ENCODE measurements around the gene DCXR.

DNA sequence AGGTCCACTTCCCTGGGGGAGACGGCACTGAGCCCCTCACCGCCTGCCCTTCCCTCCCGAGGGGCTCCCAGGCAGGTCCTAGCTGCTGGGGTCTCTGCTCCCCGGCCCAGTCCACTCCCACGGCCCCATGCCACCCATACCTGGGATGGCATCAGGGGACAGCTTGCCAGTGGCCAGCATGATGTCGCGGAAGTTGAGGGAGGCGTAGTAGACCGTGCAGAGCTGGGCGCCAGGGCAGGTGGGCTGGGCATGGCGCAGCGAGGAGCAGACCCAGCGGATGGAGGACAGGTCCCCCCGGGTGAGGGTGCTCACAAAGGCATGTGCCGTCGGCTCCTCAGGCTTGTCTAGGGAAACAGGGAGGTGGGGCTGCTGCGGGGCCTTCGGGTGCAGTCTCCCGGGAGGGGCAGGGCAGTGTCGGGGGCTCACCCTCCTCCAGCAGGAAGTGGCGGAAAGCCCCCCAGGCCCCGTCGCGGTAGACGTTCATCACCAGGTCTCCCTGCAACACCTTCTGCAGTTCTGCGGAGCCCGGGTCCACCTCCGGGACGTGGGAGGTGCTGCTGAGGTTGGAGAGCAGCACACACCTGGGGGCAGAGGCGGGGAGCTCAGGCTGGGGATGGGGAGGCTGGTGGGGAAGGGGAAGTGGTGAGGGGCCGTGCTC lies 47.0 kb upstream of the DCXR start:
- TF ChIP-seq, protein P1, sequence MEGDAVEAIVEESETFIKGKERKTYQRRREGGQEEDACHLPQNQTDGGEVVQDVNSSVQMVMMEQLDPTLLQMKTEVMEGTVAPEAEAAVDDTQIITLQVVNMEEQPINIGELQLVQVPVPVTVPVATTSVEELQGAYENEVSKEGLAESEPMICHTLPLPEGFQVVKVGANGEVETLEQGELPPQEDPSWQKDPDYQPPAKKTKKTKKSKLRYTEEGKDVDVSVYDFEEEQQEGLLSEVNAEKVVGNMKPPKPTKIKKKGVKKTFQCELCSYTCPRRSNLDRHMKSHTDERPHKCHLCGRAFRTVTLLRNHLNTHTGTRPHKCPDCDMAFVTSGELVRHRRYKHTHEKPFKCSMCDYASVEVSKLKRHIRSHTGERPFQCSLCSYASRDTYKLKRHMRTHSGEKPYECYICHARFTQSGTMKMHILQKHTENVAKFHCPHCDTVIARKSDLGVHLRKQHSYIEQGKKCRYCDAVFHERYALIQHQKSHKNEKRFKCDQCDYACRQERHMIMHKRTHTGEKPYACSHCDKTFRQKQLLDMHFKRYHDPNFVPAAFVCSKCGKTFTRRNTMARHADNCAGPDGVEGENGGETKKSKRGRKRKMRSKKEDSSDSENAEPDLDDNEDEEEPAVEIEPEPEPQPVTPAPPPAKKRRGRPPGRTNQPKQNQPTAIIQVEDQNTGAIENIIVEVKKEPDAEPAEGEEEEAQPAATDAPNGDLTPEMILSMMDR (IDR thresholded peaks at IDR 0.05): no peak
- TF ChIP-seq POLR2A (IDR thresholded peaks at IDR 0.05): no peak

Data from heart left ventricle (tissue), 13 donors.